Mesenteric fat pad (tissue), 1 donor: ENCODE measurements around the gene RHEB. TPM values are rescaled to one million over a fixed set of nuclear protein-coding genes. Genes with fewer than 3 reads are reported as not detected.

ENCODE experiments used
- DNase-seq: peaks from one replicate; pipeline ENCODE4 v3.0.0-alpha.2; 2020; ENCODE audit warnings: low spot score
- total RNA-seq: library from RNA; stranded (reverse); fragmentation: NEBNext Ultra II Directional; extraction: Animal tissue kit (Norgen Biotek cat#: 25700); gene quantifications from one replicate; pipeline ENCODE4 v1.2.1, GENCODE V29; 2021
- donor health status: DM: yes; HTN: yes; CAD: no.

The RHEB gene
- total RNA-seq, 1 donor from 2014 or later: 162 TPM

DNA sequence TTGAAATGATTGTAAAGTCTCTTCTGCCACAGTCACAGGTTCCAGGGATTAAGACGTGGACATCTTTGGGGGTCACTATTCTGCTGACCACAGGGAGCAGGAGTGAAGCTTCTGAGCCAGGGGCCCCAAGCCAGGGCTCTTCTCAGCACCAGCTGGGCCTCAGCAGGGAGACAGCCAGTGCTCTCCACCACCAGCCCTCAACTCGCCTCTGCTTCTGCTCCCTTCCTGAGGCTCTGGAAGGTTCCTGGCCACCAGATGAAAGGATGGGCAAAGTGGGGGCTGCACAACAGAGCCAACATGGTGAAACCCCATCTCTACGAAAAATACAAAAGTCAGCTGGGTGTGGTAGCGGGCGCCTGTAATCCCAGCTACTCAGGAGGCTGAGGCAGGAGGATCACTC lies 68.5 kb downstream of the RHEB start:
- peak; percentile 67 for DNase-seq

- no peak for DNase-seq
Observed at GRCh38 chr7:151449990-151450389, 69.7 kb downstream of the RHEB start.

- peak; percentile 90 for DNase-seq
Observed at GRCh38 chr7:151448261-151449252, 71.1 kb downstream of the RHEB start.

- no peak for DNase-seq
Observed at GRCh38 chr7:151447901-151448260, 71.8 kb downstream of the RHEB start.

DNA sequence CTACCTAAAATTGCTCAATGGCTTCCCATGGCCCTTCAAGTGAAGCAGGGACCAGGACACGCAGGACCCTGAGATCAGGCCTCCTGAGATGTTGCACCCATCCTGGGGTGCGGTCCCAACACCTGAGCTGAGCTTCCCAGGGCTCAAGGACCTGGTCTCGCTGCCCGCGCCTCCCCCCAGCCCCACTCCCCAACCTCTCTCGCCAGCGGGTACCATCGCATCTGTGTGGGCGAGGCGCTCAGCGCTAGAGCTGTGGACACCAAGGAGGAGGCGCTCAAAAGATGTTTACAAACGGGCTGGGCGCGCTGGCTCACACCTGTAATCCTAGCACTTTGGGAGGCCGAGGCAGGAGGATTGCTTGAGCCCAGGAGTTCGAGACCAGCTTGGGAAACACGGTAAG lies 72.4 kb downstream of the RHEB start:
- no peak for DNase-seq

GRCh38 chr7:151446412-151446811 lies 73.3 kb downstream of the RHEB start:
- DNase-seq: no peak

- DNase-seq: no peak
Observed at GRCh38 chr7:151444632-151445031, 75.1 kb downstream of the RHEB start.

GRCh38 chr7:151442776-151443496 lies 76.8 kb downstream of the RHEB start:
- DNase-seq: no peak

GRCh38 chr7:151440799-151441445 lies 78.8 kb downstream of the RHEB start:
- no peak for DNase-seq

GRCh38 chr7:151439855-151440798 lies 79.6 kb downstream of the RHEB start, which contains the start of gene CRYGN:
TSS of gene CRYGN (minus strand) at chr7:151440141. CDS start at chr7:151439917, 224 bp downstream.
- DNase-seq: no peak

GRCh38 chr7:151438864-151439601 lies 80.7 kb downstream of the RHEB start:
- no peak for DNase-seq

DNA sequence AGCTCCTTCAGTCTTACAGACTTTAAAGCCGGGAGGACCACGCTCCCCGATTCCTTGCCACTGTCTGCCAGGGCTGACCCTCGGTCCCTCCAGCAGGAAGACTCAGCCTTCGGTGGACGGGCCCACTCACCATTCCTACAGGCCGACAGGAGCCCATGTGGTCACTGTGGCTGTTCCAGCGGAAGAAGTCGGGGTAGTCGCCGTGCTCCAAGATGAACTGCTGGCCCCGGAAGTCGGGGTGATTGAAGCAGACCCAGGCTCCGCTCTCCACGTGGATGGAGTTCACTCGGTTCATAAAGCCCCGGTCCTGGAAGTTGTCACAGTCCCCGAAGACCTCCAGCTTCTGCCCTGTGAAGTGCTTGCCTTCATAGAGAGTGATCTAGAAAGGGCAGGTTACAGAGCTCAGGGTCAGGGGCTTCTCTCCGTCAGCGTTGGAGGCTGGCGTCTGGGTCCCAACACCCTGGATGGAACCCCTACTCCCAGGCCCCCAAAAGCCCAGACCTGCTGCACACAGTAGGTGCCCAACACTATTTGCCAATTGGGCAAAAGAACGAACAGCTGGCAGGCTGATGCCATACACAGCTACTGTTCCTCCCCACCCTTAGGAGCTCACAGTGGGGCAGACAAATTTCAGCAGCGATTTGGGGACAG lies 81.7 kb downstream of the RHEB start:
- DNase-seq: no peak

DNA sequence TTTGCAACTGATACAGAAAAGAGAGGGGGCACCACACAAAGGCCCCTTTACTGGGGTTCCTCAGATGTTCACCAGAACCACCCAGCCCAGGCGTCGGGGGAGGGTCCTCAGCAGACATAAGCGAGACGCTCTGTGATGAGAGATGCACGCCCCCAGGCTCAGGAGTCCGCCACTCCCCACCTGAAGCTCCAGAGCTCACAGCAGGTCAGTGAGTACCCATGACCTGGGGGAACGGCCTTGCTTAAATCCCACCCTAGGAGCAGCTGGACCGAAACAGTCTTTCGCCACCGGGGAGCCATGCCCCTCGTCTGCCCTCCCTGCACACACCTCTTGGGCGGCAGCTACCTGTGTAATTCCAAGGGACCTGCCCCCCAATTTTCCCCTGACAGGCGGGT lies 82.5 kb downstream of the RHEB start:
- DNase-seq: no peak

DNA sequence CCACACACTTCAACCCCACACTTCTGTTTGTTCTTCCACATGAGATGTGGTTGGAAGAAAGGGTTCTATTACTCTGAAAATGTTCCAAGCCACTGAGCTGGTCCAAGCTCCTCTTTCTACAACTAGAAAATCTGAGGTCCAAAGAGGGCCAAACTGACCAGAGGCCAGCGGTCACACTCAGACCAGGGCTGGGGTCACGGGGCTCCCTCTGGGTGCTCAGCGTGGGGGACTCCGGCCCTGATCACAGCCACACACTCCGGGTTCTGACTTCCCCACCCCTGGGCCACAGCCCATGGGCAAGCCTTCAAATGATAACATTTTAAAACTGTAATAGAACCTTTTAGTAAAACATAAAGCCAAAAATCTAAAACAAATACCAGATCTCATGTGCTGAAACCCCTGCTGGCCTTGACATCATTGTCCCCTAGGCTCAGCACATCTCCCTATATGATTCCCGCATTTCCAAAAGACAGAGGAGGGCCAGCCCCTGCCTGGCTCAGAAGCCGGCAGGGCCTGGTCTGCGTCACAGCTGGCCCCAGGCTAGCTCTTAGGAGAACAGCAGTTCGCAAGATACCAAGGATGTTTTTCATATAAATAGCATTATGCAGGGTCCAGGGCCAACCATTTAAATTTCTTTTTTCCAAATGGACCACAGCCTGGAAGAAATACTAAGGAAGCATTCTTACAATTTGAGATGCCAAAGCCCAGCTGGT lies 83.1 kb downstream of the RHEB start:
- no peak for DNase-seq

DNA sequence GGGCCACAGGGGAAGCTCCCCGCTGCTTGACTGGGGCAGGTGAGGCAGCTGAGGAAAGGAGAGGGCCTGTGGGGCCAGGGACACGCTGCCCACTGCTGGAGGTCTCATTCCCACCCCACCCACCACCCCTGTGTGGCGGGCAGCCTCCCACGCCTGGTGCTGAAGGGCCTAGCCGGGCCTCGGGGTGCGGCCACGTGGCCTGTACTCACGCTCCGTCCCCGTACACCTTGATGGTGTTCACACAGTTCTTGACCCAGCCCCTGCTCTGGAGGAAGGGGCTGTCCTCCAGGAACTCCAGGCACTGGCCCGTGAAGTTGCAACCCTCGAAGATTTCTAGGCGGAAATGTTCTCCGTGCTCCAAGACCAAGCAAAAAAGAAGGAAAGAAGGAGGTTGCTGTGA lies 83.7 kb downstream of the RHEB start:
- no peak for DNase-seq

- no peak for DNase-seq
Observed at GRCh38 chr7:151435103-151435916, 84.4 kb downstream of the RHEB start.

DNA sequence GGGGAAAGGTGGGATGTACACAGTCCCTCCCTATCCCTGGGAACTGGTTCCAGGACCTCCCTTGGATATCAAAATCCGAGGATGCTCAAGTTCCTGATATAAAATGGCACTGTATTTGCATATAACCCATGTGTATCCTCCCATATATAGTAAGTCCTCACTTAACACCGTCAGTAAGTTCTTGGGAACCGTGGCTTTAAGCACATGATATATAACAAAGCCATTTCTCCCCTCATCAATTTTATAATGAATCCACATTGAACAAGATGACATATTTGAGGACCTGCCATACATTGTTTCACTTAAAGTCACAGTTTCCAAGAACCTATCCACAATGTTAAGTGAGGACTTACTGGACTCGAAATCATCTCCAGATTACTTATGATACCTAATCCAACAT lies 85.1 kb downstream of the RHEB start:
- no peak for DNase-seq
